GM12891 (cell line): ENCODE measurements around the gene HS6ST3.

Experiments
- POLR2A ChIP-seq: IDR thresholded peaks from 2 replicates; pipeline ENCODE4 v1.6.1; 2011; ENCODE audit warnings: low read depth, low read length, control low read depth
- SPI1 ChIP-seq: IDR thresholded peaks from 2 replicates; pipeline ENCODE4 v1.6.1; 2011; ENCODE audit warnings: low read depth, low read length, control low read depth
- TAF1 ChIP-seq: IDR thresholded peaks from 2 replicates; pipeline ENCODE4 v1.6.1; 2011; ENCODE audit warnings: low read depth, low read length, control low read depth

GRCh38 chr13:96248103-96248502 lies 158.2 kb downstream of the HS6ST3 start:
- TF ChIP-seq TAF1 (no peak), POLR2A (no peak), SPI1 (no peak)
